IPS DF 6.9 (cell line): ENCODE results near the gene EEF1AKMT1.

Source experiments
- DNase-seq: peaks from one replicate; pipeline ENCODE4 v3.0.0-alpha.2; 2013; ENCODE audit warnings: low read depth, low spot score
- H3K27ac ChIP-seq: one replicate; pipeline ENCODE4 v1.5.1; 2013; ENCODE audit warnings: low read length, control low read depth
- H3K27me3 ChIP-seq: 2 replicates; pipeline ENCODE4 v1.6.1; 2013; ENCODE audit warnings: mild to moderate bottlenecking, low read length; ENCODE audit not compliant: control insufficient read depth, insufficient read depth
- H3K36me3 ChIP-seq: 2 replicates; pipeline ENCODE4 v1.6.1; 2013; ENCODE audit warnings: low read length; ENCODE audit not compliant: control insufficient read depth, insufficient read depth
- H3K4me1 ChIP-seq: 2 replicates; pipeline ENCODE4 v1.6.1; 2013; ENCODE audit warnings: low read length; ENCODE audit not compliant: control insufficient read depth, insufficient read depth
- H3K4me3 ChIP-seq: 2 replicates; pipeline ENCODE4 v1.5.1; 2013; ENCODE audit warnings: mild to moderate bottlenecking, low read length
- H3K9me3 ChIP-seq: 2 replicates; pipeline ENCODE4 v1.6.1; 2013; ENCODE audit warnings: low read length, inconsistent platforms; ENCODE audit not compliant: control insufficient read depth, insufficient read depth
- WGBS: extraction: QIAGEN DNeasy Blood & Tissue Kit; methylation state at CpG from one replicate; pipeline ENCODE4 v1.1.7; 2013; ENCODE audit warnings: mixed read lengths, missing lambda C conversion rate; ENCODE audit not compliant: insufficient read length, insufficient coverage; 5-methylcytosine and 5-hydroxymethylcytosine counted together

The EEF1AKMT1 gene

GRCh38 chr13:20773194-20774080 is at the start of gene EEF1AKMT1:
Gene EEF1AKMT1, minus strand, starts transcription at chr13:20773961. Its CDS starts 16,363 bp downstream, at chr13:20757598.
- Histone ChIP-seq H3K4me1 (0 out of 2 replicates have a peak, but pooled peaks cover 3% of the 10 kb centered on the region), H3K27ac (no peak within 1 kb of the TSS), H3K4me3 (peak within 1 kb of the TSS; percentile 56; the same call in 1 of the 2 replicates), H3K9me3 (no peaks in the 10 kb centered on the region), H3K36me3 (no peaks in the 10 kb centered on the region), H3K27me3 (0 out of 2 replicates have a peak, but pooled peaks cover 2% of the 10 kb centered on the region)
- no CpG with 5 or more reads among the region's 72 CpGs for WGBS
- DNase-seq: peak; percentile 79

GRCh38 chr13:20823071-20823470 is 49.3 kb upstream of the EEF1AKMT1 start:
- H3K36me3 ChIP-seq: no peaks in the 10 kb centered on the region
- DNase-seq: no peak
- H3K27me3 ChIP-seq: no peaks in the 10 kb centered on the region
- no peak overlapping the region for H3K27ac ChIP-seq
- H3K4me3 ChIP-seq: no peak overlapping the region
- WGBS: no CpG with 5 or more reads among the region's 1 CpG
- H3K4me1 ChIP-seq: 0 out of 2 replicates have a peak, but pooled peaks cover 2% of the 10 kb centered on the region
- H3K9me3 ChIP-seq: no peaks in the 10 kb centered on the region

GRCh38 chr13:20822406-20822805 is 48.6 kb upstream of the EEF1AKMT1 start:
- DNase-seq: no peak
- no peaks in the 10 kb centered on the region for H3K36me3 ChIP-seq
- H3K9me3 ChIP-seq: no peaks in the 10 kb centered on the region
- no peaks in the 10 kb centered on the region for H3K27me3 ChIP-seq
- WGBS: no CpG with 5 or more reads among the region's 1 CpG
- H3K4me3 ChIP-seq: no peak overlapping the region
- no peak overlapping the region for H3K27ac ChIP-seq
- 0 out of 2 replicates have a peak, but pooled peaks cover 2% of the 10 kb centered on the region for H3K4me1 ChIP-seq

GRCh38 chr13:20819715-20820114 is 46.0 kb upstream of the EEF1AKMT1 start:
- 0 out of 2 replicates have a peak, but pooled peaks cover under 1% of the 10 kb centered on the region for H3K4me1 ChIP-seq
- no peak overlapping the region for H3K27ac ChIP-seq
- no peak overlapping the region for H3K4me3 ChIP-seq
- no peaks in the 10 kb centered on the region for H3K27me3 ChIP-seq
- WGBS: no CpG with 5 or more reads among the region's 3 CpGs
- no peaks in the 10 kb centered on the region for H3K9me3 ChIP-seq
- DNase-seq: no peak
- H3K36me3 ChIP-seq: no peaks in the 10 kb centered on the region

GRCh38 chr13:20815464-20815863 is 41.7 kb upstream of the EEF1AKMT1 start:
- no peaks in the 10 kb centered on the region for H3K36me3 ChIP-seq
- WGBS: no CpG with 5 or more reads among the region's 1 CpG
- no peak overlapping the region for H3K27ac ChIP-seq

GRCh38 chr13:20814224-20814910 is 40.6 kb upstream of the EEF1AKMT1 start:
- no peak overlapping the region for H3K27ac ChIP-seq

More at GRCh38 chr13:20815464-20815863, 41.7 kb upstream of the EEF1AKMT1 start:
- H3K9me3 ChIP-seq: no peaks in the 10 kb centered on the region
- H3K4me3 ChIP-seq: no peak overlapping the region
- DNase-seq: no peak
- H3K4me1 ChIP-seq: no peaks in the 10 kb centered on the region
- H3K27me3 ChIP-seq: no peaks in the 10 kb centered on the region

GRCh38 chr13:20812890-20813289 is 39.1 kb upstream of the EEF1AKMT1 start:
- H3K9me3 ChIP-seq: no peaks in the 10 kb centered on the region
- WGBS: no CpG with 5 or more reads among the region's 7 CpGs

More at GRCh38 chr13:20814224-20814910, 40.6 kb upstream of the EEF1AKMT1 start:
- DNase-seq: no peak
- Histone ChIP-seq H3K9me3 (no peaks in the 10 kb centered on the region), H3K4me3 (no peak overlapping the region), H3K36me3 (no peaks in the 10 kb centered on the region), H3K4me1 (no peaks in the 10 kb centered on the region), H3K27me3 (no peaks in the 10 kb centered on the region)
- WGBS: no CpG with 5 or more reads among the region's 5 CpGs

GRCh38 chr13:20810808-20811207 is 37.0 kb upstream of the EEF1AKMT1 start:
- Histone ChIP-seq H3K4me3 (no peak overlapping the region), H3K36me3 (no peaks in the 10 kb centered on the region), H3K4me1 (no peaks in the 10 kb centered on the region), H3K27ac (no peak overlapping the region), H3K9me3 (no peaks in the 10 kb centered on the region), H3K27me3 (no peaks in the 10 kb centered on the region; the same call in 1 of the 2 replicates)
- DNase-seq: no peak
- WGBS: no CpG with 5 or more reads among the region's 2 CpGs

More at GRCh38 chr13:20812890-20813289, 39.1 kb upstream of the EEF1AKMT1 start:
- Histone ChIP-seq H3K36me3 (no peaks in the 10 kb centered on the region), H3K27ac (no peak overlapping the region), H3K4me3 (no peak overlapping the region), H3K4me1 (no peaks in the 10 kb centered on the region), H3K27me3 (no peaks in the 10 kb centered on the region)
- DNase-seq: no peak

GRCh38 chr13:20808874-20809273 is 35.1 kb upstream of the EEF1AKMT1 start:
- no peaks in the 10 kb centered on the region; the same call in 1 of the 2 replicates for H3K27me3 ChIP-seq
- H3K9me3 ChIP-seq: no peaks in the 10 kb centered on the region
- no peak overlapping the region for H3K27ac ChIP-seq
- H3K4me1 ChIP-seq: no peaks in the 10 kb centered on the region
- H3K36me3 ChIP-seq: no peaks in the 10 kb centered on the region
- H3K4me3 ChIP-seq: no peak overlapping the region
- WGBS: no CpG with 5 or more reads among the region's 4 CpGs
- no peak for DNase-seq

- H3K4me1 ChIP-seq: no peaks in the 10 kb centered on the region
- no peaks in the 10 kb centered on the region for H3K9me3 ChIP-seq
- no peak overlapping the region for H3K4me3 ChIP-seq
- no CpG with 5 or more reads among the region's 3 CpGs for WGBS
- H3K27ac ChIP-seq: no peak overlapping the region
- H3K27me3 ChIP-seq: no peaks in the 10 kb centered on the region; the same call in 1 of the 2 replicates
- DNase-seq: no peak
- no peaks in the 10 kb centered on the region for H3K36me3 ChIP-seq
Observed at GRCh38 chr13:20803180-20803965, 29.6 kb upstream of the EEF1AKMT1 start.
